ENCODE results near the gene KNSTRN.

The KNSTRN gene

GRCh38 chr15:40381818-40382529, 547 bp upstream of the KNSTRN start:
- H3K4me3 ChIP-seq (replicated peaks; ENCODE audit: low read depth, low read length), result no peak overlapping the region
- no peak for DNase-seq (ENCODE audit: extremely low read depth, insufficient read length)
- peaks cover 7% of the 10 kb centered on the region for H3K36me3 ChIP-seq (ENCODE audit: control insufficient read depth, insufficient read depth, low read length)

GRCh38 chr15:40386480-40386879, 4.0 kb downstream of the KNSTRN start:
- Histone ChIP-seq H3K27me3 (replicated peaks; ENCODE audit: control insufficient read depth, insufficient read depth, low read length) (no peaks in the 10 kb centered on the region), H3K4me3 (replicated peaks; ENCODE audit: low read depth, low read length) (no peak overlapping the region), H3K36me3 (ENCODE audit: control insufficient read depth, insufficient read depth, low read length) (peaks cover 16% of the 10 kb centered on the region)
- TF ChIP-seq CTCF (IDR thresholded peaks at IDR 0.05; ENCODE audit: insufficient read depth, low read length, poor library complexity, severe bottlenecking), result no peak
- no peak for DNase-seq (ENCODE audit: extremely low read depth, insufficient read length)

More at GRCh38 chr15:40381818-40382529, 547 bp upstream of the KNSTRN start:
- TF ChIP-seq CTCF (IDR thresholded peaks at IDR 0.05; ENCODE audit: insufficient read depth, low read length, poor library complexity, severe bottlenecking), result no peak
- H3K27me3 ChIP-seq (replicated peaks; ENCODE audit: control insufficient read depth, insufficient read depth, low read length), result no peaks in the 10 kb centered on the region

- H3K36me3 ChIP-seq (ENCODE audit: control insufficient read depth, insufficient read depth, low read length), result peaks cover 16% of the 10 kb centered on the region
- no peak for DNase-seq (ENCODE audit: extremely low read depth, insufficient read length)
Observed at GRCh38 chr15:40388941-40389823, 6.7 kb downstream of the KNSTRN start.

GRCh38 chr15:40389824-40390595, 7.5 kb downstream of the KNSTRN start:
- peaks cover 16% of the 10 kb centered on the region for H3K36me3 ChIP-seq (ENCODE audit: control insufficient read depth, insufficient read depth, low read length)
- no peak for DNase-seq (ENCODE audit: extremely low read depth, insufficient read length)
- H3K4me3 ChIP-seq (replicated peaks; ENCODE audit: low read depth, low read length), result no peak overlapping the region
- H3K27me3 ChIP-seq (replicated peaks; ENCODE audit: control insufficient read depth, insufficient read depth, low read length), result no peaks in the 10 kb centered on the region
- TF ChIP-seq CTCF (IDR thresholded peaks at IDR 0.05; ENCODE audit: insufficient read depth, low read length, poor library complexity, severe bottlenecking), result no peak

More at GRCh38 chr15:40388941-40389823, 6.7 kb downstream of the KNSTRN start:
- Histone ChIP-seq H3K4me3 (replicated peaks; ENCODE audit: low read depth, low read length) (no peak overlapping the region), H3K27me3 (replicated peaks; ENCODE audit: control insufficient read depth, insufficient read depth, low read length) (no peaks in the 10 kb centered on the region)
- no peak for TF ChIP-seq CTCF (IDR thresholded peaks at IDR 0.05; ENCODE audit: insufficient read depth, low read length, poor library complexity, severe bottlenecking)

- Histone ChIP-seq H3K27me3 (replicated peaks; ENCODE audit: control insufficient read depth, insufficient read depth, low read length) (no peaks in the 10 kb centered on the region), H3K36me3 (ENCODE audit: control insufficient read depth, insufficient read depth, low read length) (peaks cover 5% of the 10 kb centered on the region), H3K4me3 (replicated peaks; ENCODE audit: low read depth, low read length) (no peak overlapping the region)
- TF ChIP-seq CTCF (IDR thresholded peaks at IDR 0.05; ENCODE audit: insufficient read depth, low read length, poor library complexity, severe bottlenecking), result no peak
- no peak for DNase-seq (ENCODE audit: extremely low read depth, insufficient read length)
Observed at GRCh38 chr15:40392986-40393948, 10.7 kb downstream of the KNSTRN start.

All from GM06990 (cell line).